ENCODE data around the gene FAM174C.

FAM174C gene

GRCh38 chr19:1251330-1252220 lies 23.8 kb upstream of the FAM174C start:
- peak; percentile 75 for DNase-seq

GRCh38 chr19:1252221-1252820 lies 23.0 kb upstream of the FAM174C start:
- peak; percentile 77 for DNase-seq

- peak; percentile 89 for DNase-seq
Observed at GRCh38 chr19:1252821-1253513, 22.4 kb upstream of the FAM174C start.

- no peak for DNase-seq
Observed at GRCh38 chr19:1253514-1254080, 21.7 kb upstream of the FAM174C start.

GRCh38 chr19:1254081-1254527 lies 21.2 kb upstream of the FAM174C start:
- no peak for DNase-seq

GRCh38 chr19:1254530-1255185 lies 20.7 kb upstream of the FAM174C start:
- DNase-seq: no peak

- no peak for DNase-seq
Observed at GRCh38 chr19:1255186-1256161, 19.9 kb upstream of the FAM174C start.

GRCh38 chr19:1256646-1257474 lies 18.5 kb upstream of the FAM174C start:
- no peak for DNase-seq

- no peak for DNase-seq
Observed at GRCh38 chr19:1257475-1258162, 17.7 kb upstream of the FAM174C start.

- DNase-seq: no peak
Observed at GRCh38 chr19:1258163-1258492, 17.2 kb upstream of the FAM174C start.

- no peak for DNase-seq
Observed at GRCh38 chr19:1258707-1259205, 16.6 kb upstream of the FAM174C start.

GRCh38 chr19:1259206-1259875 lies 16.0 kb upstream of the FAM174C start:
- peak; percentile 87 for DNase-seq

- peak; percentile 61 for DNase-seq
Observed at GRCh38 chr19:1259876-1260748, 15.2 kb upstream of the FAM174C start.

GRCh38 chr19:1260749-1261537 lies 14.4 kb upstream of the FAM174C start:
- peak; percentile 99 for DNase-seq

- DNase-seq: no peak
Observed at GRCh38 chr19:1261538-1261797, 13.9 kb upstream of the FAM174C start.

- DNase-seq: no peak
Observed at GRCh38 chr19:1261798-1262622, 13.3 kb upstream of the FAM174C start.

Measured in activated CD4-positive, alpha-beta T cell treated with anti-CD3 and anti-CD28 coated beads, Interleukin-2, Interleukin-6, amounts not matched to agents 100 ng/mL and 50 ng/mL, durations not matched to agents 16 hours and 8 hours (primary cell).